Gastrocnemius medialis (tissue), 4 donors: Measurements from ENCODE around the gene GRM8.

Experiments used
- POLR2A ChIP-seq, 2 donors: fragments of 450-650 bp; IDR thresholded peaks; one replicate each; pipeline ENCODE4 v1.6.1; 2017; ENCODE audit warnings: antibody characterized with exemption in 2 of 2, mild to moderate bottlenecking in 2 of 2, moderate library complexity in 2 of 2
- TF ChIP-seq, protein P1 (sequence below), 5 experiments: fragments of 450-650 bp in 3 of 5; fragments of 200-600 bp in 2 of 5; sonication (generic) in 2 of 5; IDR thresholded peaks in 4 of 5; conservative IDR thresholded peaks in 1 of 5; 1 replicate in 4 of 5; 2 replicates in 1 of 5; pipeline ENCODE4 v1.5.1; 2016 to 2019; ENCODE audit warnings: antibody characterized with exemption in 5 of 5, mild to moderate bottlenecking in 3 of 5, moderate library complexity in 3 of 5

DNA sequence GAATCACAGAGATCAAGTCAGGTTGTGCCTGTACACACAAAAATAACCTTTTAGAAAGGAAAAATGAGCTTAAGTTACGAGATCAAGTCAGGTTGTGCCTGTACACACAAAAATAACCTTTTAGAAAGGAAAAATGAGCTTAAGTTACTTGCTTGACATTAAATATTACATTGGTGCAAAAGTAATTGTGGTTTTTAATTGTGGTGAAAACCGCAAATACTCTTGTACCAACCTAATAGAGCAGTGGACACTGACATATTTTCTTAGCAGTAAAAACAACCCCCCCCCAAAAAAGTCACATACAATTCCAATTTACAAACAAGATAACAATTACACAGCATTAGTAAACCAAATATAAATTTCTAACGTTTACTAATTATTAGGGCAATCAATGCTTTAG lies 595.6 kb downstream of the GRM8 start:
- TF ChIP-seq, protein P1, sequence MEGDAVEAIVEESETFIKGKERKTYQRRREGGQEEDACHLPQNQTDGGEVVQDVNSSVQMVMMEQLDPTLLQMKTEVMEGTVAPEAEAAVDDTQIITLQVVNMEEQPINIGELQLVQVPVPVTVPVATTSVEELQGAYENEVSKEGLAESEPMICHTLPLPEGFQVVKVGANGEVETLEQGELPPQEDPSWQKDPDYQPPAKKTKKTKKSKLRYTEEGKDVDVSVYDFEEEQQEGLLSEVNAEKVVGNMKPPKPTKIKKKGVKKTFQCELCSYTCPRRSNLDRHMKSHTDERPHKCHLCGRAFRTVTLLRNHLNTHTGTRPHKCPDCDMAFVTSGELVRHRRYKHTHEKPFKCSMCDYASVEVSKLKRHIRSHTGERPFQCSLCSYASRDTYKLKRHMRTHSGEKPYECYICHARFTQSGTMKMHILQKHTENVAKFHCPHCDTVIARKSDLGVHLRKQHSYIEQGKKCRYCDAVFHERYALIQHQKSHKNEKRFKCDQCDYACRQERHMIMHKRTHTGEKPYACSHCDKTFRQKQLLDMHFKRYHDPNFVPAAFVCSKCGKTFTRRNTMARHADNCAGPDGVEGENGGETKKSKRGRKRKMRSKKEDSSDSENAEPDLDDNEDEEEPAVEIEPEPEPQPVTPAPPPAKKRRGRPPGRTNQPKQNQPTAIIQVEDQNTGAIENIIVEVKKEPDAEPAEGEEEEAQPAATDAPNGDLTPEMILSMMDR (IDR thresholded peaks at IDR 0.05 in 4 of 5, conservative IDR thresholded peaks at IDR 0.05 in 1 of 5), result no peak
- no peak for TF ChIP-seq POLR2A (IDR thresholded peaks at IDR 0.05)
